Measurements from ENCODE around the gene CYP27C1. TPM values are rescaled to one million over a fixed set of nuclear protein-coding genes. Genes with fewer than 3 reads are reported as not detected.

The CYP27C1 gene
- total RNA-seq, 1 donor from 2014 or later: 3.0 TPM

DNA sequence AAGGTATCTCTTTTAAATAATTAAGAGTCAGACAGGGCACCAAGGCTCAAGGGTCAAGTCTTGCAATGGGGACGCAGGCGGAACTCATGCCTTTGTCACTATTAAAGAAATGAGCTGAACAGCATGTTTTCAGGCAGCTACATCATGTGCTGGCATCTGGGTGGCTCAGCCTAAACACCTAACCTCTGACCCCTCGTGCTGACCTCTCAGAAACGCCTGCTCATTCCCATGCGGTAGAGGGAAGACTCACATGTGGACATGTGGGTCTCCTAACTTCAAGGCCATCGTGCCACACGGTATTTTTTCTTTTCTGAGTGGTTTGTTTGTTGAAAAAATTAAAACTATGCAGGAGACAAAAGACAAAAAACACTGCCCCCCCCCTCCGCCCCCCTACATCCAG lies 31.3 kb downstream of the CYP27C1 start:
- TF ChIP-seq, protein P1, sequence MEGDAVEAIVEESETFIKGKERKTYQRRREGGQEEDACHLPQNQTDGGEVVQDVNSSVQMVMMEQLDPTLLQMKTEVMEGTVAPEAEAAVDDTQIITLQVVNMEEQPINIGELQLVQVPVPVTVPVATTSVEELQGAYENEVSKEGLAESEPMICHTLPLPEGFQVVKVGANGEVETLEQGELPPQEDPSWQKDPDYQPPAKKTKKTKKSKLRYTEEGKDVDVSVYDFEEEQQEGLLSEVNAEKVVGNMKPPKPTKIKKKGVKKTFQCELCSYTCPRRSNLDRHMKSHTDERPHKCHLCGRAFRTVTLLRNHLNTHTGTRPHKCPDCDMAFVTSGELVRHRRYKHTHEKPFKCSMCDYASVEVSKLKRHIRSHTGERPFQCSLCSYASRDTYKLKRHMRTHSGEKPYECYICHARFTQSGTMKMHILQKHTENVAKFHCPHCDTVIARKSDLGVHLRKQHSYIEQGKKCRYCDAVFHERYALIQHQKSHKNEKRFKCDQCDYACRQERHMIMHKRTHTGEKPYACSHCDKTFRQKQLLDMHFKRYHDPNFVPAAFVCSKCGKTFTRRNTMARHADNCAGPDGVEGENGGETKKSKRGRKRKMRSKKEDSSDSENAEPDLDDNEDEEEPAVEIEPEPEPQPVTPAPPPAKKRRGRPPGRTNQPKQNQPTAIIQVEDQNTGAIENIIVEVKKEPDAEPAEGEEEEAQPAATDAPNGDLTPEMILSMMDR (IDR thresholded peaks at IDR 0.05): no peak
- TF ChIP-seq EZH2phosphoT487 (IDR thresholded peaks at IDR 0.05) (no peak), EZH2 (IDR thresholded peaks at IDR 0.05) (no peak)
- H3K36me3 Mint-ChIP-seq: peaks cover 5% of the 10 kb centered on the region
- Histone ChIP-seq H3K9ac (no peak overlapping the region), H3K4me2 (no peak overlapping the region), H3K9me3 (ENCODE audit: low read depth) (no peaks in the 10 kb centered on the region), H3K79me2 (ENCODE audit: low read depth) (no peaks in the 10 kb centered on the region), H4K20me1 (ENCODE audit: low read depth) (no peaks in the 10 kb centered on the region), H3K27me3 (no peaks in the 10 kb centered on the region), H3K36me3 (no peaks in the 10 kb centered on the region), H3K27ac (no peak overlapping the region), H3K4me1 (peaks cover 4% of the 10 kb centered on the region), H3K4me3 (no peak overlapping the region), H2AFZ (replicated peaks) (no peak overlapping the region), H3F3A (ENCODE audit: low read depth) (peaks cover 2% of the 10 kb centered on the region)
- peaks cover 8% of the 10 kb centered on the region for H3K9me3 Mint-ChIP-seq
- peaks cover 2% of the 10 kb centered on the region for H3K4me1 Mint-ChIP-seq
- H3K27me3 Mint-ChIP-seq (ENCODE audit: insufficient read depth, low read depth): peaks cover 4% of the 10 kb centered on the region
- DNase-seq (ENCODE audit: low spot score): no peak
- no peak overlapping the region for H3K27ac Mint-ChIP-seq
- H3K4me3 Mint-ChIP-seq: no peak overlapping the region

DNA sequence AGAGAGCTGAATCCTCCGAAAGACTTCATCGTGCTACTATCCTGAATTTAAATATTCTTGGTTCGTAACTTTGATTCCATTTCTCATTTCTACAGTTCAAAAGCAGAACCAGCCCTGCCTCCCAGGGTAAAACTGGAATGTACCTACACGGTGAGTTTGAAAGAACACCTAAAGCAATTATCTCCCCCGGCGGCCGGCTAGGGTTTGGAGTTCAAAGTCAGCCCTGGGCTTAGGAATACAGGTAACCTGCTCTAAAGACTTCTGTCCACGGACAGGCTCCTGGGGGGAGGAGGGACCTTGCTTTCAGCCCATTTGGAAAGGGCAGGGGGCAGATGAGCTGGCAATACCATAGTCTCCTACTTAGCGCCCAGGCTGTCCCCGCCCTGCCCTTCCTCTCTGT lies 32.3 kb downstream of the CYP27C1 start:
- Histone ChIP-seq H3K36me3 (no peaks in the 10 kb centered on the region), H3K27me3 (no peaks in the 10 kb centered on the region), H3K9ac (no peak overlapping the region), H2AFZ (replicated peaks) (no peak overlapping the region), H3K9me3 (ENCODE audit: low read depth) (no peaks in the 10 kb centered on the region), H3K4me2 (no peak overlapping the region), H3F3A (ENCODE audit: low read depth) (no peaks in the 10 kb centered on the region), H4K20me1 (ENCODE audit: low read depth) (no peaks in the 10 kb centered on the region), H3K79me2 (ENCODE audit: low read depth) (no peaks in the 10 kb centered on the region), H3K4me3 (no peak overlapping the region), H3K4me1 (peaks cover 5% of the 10 kb centered on the region), H3K27ac (no peak overlapping the region)
- no peak overlapping the region for H3K27ac Mint-ChIP-seq
- no peak overlapping the region for H3K4me3 Mint-ChIP-seq
- DNase-seq (ENCODE audit: low spot score): no peak
- H3K36me3 Mint-ChIP-seq: peaks cover 5% of the 10 kb centered on the region
- H3K4me1 Mint-ChIP-seq: peaks cover 2% of the 10 kb centered on the region
- H3K27me3 Mint-ChIP-seq (ENCODE audit: insufficient read depth, low read depth): peaks cover 4% of the 10 kb centered on the region
- TF ChIP-seq EZH2phosphoT487 (IDR thresholded peaks at IDR 0.05) (no peak), EZH2 (IDR thresholded peaks at IDR 0.05) (no peak)
- TF ChIP-seq, protein P1 (IDR thresholded peaks at IDR 0.05): no peak
- peaks cover 8% of the 10 kb centered on the region for H3K9me3 Mint-ChIP-seq

DNA sequence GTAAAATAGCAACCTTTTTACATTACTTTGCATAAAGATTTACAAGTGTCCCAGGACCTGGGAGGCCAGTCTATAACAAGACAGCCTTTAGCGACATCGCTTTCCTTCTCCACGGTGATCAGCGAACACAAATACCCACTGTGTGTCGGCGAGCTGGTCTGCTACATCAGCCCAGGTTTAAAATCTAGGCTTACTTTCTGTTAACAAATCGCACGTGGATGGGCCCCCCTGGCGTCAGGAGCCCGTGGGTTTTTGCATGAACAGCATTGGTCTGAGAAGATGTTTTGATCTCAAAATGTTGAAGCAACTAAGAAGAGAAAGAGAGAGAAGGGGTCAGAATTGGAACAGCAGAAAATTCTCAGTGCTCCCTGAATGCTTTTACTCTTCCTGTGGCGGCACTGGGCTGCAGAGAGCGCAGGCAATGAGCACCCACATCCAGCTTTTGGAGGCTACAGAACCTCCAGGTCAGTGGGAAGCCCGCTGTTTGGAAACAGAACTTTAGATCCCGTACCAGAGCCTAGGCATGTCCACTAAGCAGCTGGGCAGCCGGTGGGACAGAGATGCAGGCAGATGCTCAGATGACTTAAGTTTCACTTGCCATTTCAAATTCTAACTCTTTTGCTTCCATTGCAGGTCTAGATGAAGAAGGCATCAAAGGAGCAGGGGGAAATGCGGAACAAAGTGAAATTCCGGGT lies 32.9 kb downstream of the CYP27C1 start:
- H3K9me3 ChIP-seq (ENCODE audit: low read depth): no peaks in the 10 kb centered on the region
- H3K4me1 ChIP-seq: peaks cover 9% of the 10 kb centered on the region
- peaks cover 2% of the 10 kb centered on the region for H3K4me1 Mint-ChIP-seq
- H3K27me3 ChIP-seq: no peaks in the 10 kb centered on the region
- no peak overlapping the region for H3K4me3 Mint-ChIP-seq
- no peaks in the 10 kb centered on the region for H3F3A ChIP-seq (ENCODE audit: low read depth)
- H3K4me2 ChIP-seq: no peak overlapping the region
- peaks cover 4% of the 10 kb centered on the region for H3K27me3 Mint-ChIP-seq (ENCODE audit: insufficient read depth, low read depth)
- H3K36me3 ChIP-seq: no peaks in the 10 kb centered on the region
- H3K9ac ChIP-seq: no peak overlapping the region
- no peaks in the 10 kb centered on the region for H3K79me2 ChIP-seq (ENCODE audit: low read depth)
- peaks cover 8% of the 10 kb centered on the region for H3K9me3 Mint-ChIP-seq
- H3K4me3 ChIP-seq: no peak overlapping the region
- no peak overlapping the region for H3K27ac Mint-ChIP-seq
- H4K20me1 ChIP-seq (ENCODE audit: low read depth): no peaks in the 10 kb centered on the region
- TF ChIP-seq EZH2 (IDR thresholded peaks at IDR 0.05) (no peak), EZH2phosphoT487 (IDR thresholded peaks at IDR 0.05) (no peak)
- TF ChIP-seq, protein P1 (IDR thresholded peaks at IDR 0.05): no peak
- no peak overlapping the region for H2AFZ ChIP-seq (replicated peaks)
- H3K36me3 Mint-ChIP-seq: peaks cover 5% of the 10 kb centered on the region
- no peak for DNase-seq (ENCODE audit: low spot score)
- no peak overlapping the region for H3K27ac ChIP-seq
